Cardiac muscle cell (in vitro differentiated cells and primary cell): ENCODE data around the gene LENEP. TPM values are rescaled to one million over a fixed set of nuclear protein-coding genes. Genes with fewer than 3 reads are reported as not detected.

ENCODE experiments used
- DNase-seq, 2 donors: peaks; one replicate each; pipeline versions ENCODE4 v3.0.0 to v3.0.0-alpha.2; 2010 to 2017; ENCODE audit warnings: low read depth in 1 of 2, low spot score in 1 of 2
- H3K27ac ChIP-seq: fragments of 200-600 bp; sonication (generic); 2 replicates; pipeline ENCODE4 v1.5.1; 2016
- H3K27me3 ChIP-seq: fragments of 200-600 bp; sonication (generic); 2 replicates; pipeline ENCODE4 v1.6.0; 2016; ENCODE audit warnings: control low read depth
- H3K36me3 ChIP-seq: fragments of 200-600 bp; sonication (generic); 2 replicates; pipeline ENCODE4 v1.5.1; 2016; ENCODE audit warnings: control low read depth
- H3K4me1 ChIP-seq: fragments of 200-600 bp; sonication (generic); 2 replicates; pipeline ENCODE4 v1.8.1; 2017; ENCODE audit warnings: low read depth, mild to moderate bottlenecking, mixed run types
- H3K4me3 ChIP-seq: fragments of 200-600 bp; sonication (generic); 2 replicates; pipeline ENCODE4 v1.5.1; 2016; ENCODE audit warnings: mild to moderate bottlenecking
- H3K9me3 ChIP-seq: fragments of 200-600 bp; sonication (generic); 2 replicates; pipeline ENCODE4 v1.5.1; 2017; ENCODE audit warnings: low read depth, mild to moderate bottlenecking, control low read depth
- polyA plus RNA-seq: library from polyadenylated mRNA; unstranded; fragments of >200 nt; fragmentation: Nextera tagmentation; extraction: Ambion mirVana; gene quantifications from 2 replicates; pipeline ENCODE4 v1.2.1, GENCODE V29; 2016
- total RNA-seq: library from RNA; depleted of rRNA; stranded (reverse); fragments of >200 nt; gene quantifications from 2 replicates; pipeline ENCODE4 v1.2.3, GENCODE V29; 2016
- TF ChIP-seq, protein P1 (sequence below): IDR thresholded peaks from 2 replicates; pipeline ENCODE4 v1.5.1; 2012; ENCODE audit warnings: low read depth, mild to moderate bottlenecking, low read length

The LENEP gene
- total and polyA plus RNA-seq, 2 experiments from 2014 or later = 0.72 TPM; not detected in 1

DNA sequence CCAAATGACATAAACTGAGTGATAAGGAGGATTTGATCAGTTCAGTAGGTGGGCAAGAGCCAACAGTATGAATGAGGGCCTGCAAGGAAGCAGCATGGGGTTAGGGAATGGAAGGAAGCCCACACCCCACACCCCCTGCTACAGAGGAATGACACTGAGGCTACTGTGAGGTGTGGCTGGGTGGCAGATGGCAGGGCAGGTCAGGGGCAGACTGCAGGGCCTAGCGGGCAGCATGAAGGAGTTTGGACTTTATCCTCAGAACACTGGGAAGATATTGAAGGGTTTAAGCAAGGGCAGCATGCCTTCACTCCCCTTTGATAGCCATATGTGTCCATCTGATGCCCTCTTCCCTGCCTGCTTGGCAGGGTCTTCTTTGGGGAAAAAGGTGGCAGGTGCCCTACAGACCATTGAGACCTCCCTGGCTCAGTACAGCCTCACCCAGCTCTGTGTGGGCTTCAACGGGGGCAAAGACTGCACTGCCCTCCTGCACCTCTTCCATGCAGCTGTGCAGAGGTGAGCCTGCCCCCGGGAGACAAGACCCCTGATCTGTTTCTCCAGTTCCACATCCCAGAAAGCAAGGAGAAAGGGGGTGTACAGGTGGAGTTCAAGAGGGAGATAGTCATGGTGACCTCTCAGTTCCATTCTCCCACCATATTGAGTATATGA is 4.1 kb upstream of the LENEP start:
- no peaks in the 10 kb centered on the region for H3K27me3 ChIP-seq

DNA sequence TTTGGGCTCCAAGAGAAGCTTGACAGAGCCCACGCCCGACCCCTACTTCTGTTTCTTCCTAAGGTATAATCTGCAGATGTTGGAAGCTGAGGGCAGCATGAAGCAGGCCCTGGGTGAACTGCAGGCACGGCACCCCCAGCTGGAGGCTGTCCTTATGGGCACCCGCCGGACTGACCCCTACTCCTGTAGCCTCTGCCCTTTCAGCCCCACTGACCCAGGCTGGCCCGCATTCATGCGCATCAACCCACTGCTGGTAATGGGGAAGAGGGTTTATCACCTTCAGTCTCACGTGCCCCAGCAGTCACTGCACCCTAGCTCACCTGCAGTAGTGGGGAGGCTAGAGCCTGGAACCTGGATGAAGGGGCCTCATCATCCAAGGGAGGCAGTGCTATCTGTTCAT is 3.1 kb upstream of the LENEP start:
- peaks cover 4% of the 10 kb centered on the region for H3K36me3 ChIP-seq
- H3K4me1 ChIP-seq = no peaks in the 10 kb centered on the region
- TF ChIP-seq, protein P1, sequence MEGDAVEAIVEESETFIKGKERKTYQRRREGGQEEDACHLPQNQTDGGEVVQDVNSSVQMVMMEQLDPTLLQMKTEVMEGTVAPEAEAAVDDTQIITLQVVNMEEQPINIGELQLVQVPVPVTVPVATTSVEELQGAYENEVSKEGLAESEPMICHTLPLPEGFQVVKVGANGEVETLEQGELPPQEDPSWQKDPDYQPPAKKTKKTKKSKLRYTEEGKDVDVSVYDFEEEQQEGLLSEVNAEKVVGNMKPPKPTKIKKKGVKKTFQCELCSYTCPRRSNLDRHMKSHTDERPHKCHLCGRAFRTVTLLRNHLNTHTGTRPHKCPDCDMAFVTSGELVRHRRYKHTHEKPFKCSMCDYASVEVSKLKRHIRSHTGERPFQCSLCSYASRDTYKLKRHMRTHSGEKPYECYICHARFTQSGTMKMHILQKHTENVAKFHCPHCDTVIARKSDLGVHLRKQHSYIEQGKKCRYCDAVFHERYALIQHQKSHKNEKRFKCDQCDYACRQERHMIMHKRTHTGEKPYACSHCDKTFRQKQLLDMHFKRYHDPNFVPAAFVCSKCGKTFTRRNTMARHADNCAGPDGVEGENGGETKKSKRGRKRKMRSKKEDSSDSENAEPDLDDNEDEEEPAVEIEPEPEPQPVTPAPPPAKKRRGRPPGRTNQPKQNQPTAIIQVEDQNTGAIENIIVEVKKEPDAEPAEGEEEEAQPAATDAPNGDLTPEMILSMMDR = no peak
- no peaks in the 10 kb centered on the region for H3K27me3 ChIP-seq
- H3K4me3 ChIP-seq = no peak overlapping the region
- no peak overlapping the region for H3K27ac ChIP-seq
- DNase-seq = no peak
- H3K9me3 ChIP-seq = no peaks in the 10 kb centered on the region

More for the DNA sequence above, 4.1 kb upstream of the LENEP start:
- TF ChIP-seq, protein P1 = no peak
- peaks cover 4% of the 10 kb centered on the region for H3K36me3 ChIP-seq
- no peak overlapping the region for H3K4me3 ChIP-seq
- H3K4me1 ChIP-seq = no peaks in the 10 kb centered on the region
- no peak for DNase-seq
- no peaks in the 10 kb centered on the region for H3K9me3 ChIP-seq
- no peak overlapping the region for H3K27ac ChIP-seq

DNA sequence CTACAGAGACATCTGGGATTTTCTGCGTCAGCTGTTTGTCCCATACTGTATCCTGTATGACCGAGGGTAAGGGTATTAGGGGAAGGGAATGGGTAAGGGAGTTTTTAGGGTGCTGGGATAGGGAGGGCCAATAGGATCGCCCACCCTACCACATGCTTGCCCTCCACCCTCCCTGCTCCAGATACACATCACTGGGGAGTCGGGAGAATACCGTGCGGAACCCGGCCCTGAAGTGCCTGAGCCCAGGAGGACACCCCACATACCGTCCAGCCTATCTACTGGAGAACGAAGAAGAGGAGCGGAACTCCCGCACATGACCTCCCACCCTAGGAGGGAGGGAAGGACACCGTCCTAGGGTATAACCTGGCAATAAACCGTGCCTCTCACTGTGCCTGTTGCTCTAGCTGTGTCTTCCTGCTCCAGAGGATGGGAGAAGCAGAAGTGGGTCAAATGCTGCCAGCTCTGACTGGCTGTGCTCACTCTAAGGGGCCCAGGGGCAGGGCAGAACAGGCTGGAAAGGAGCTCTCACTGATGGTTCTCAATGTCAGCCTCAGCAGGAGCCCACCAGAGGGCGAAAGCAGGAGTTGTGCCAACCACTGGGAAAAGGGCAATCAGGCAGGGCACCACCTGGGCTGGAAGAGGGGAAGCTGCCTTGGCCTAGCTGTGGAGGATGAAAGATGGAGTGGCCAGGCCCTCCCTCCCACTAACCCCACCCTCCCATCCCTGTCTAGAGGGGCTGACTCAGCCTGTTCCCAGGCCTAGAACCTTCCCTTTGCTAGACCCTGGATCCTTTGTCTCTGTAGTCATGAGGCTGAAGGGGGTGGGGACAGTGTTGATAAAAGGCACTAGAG is 440 bp upstream of the LENEP start:
- peak overlapping the region; percentile 48 for H3K27ac ChIP-seq
- DNase-seq = peak in 1 of 2 donors; percentile 64
- H3K27me3 ChIP-seq = no peaks in the 10 kb centered on the region

DNA sequence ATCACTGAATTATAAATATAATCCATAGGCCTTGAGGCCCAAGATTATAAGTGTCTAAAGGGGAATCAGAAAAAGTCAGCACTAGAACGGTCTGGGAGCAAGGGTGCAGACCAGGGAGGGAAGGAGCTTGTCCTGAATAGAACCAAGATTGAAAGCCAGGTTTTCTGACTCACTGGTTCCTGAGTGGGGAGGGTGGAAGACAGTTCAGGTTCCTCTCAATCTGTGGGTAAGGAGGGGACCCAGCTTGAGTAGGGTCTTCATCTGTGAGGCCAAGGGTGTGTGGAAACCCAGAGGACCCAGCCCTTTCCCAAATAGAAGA is 842 bp downstream of the LENEP start:
- H3K9me3 ChIP-seq = no peaks in the 10 kb centered on the region
- no peak overlapping the region for H3K27ac ChIP-seq
- H3K4me3 ChIP-seq = no peak overlapping the region
- TF ChIP-seq, protein P1 = no peak
- no peaks in the 10 kb centered on the region for H3K27me3 ChIP-seq
- H3K36me3 ChIP-seq = peaks cover 4% of the 10 kb centered on the region
- peaks cover 6% of the 10 kb centered on the region for H3K4me1 ChIP-seq
- DNase-seq = no peak

More for the DNA sequence above, 440 bp upstream of the LENEP start:
- Histone ChIP-seq H3K4me1 (no peaks in the 10 kb centered on the region), H3K9me3 (no peaks in the 10 kb centered on the region), H3K36me3 (peaks cover 4% of the 10 kb centered on the region), H3K4me3 (no peak overlapping the region)
- TF ChIP-seq, protein P1 = peak; percentile 27

GRCh38 chr1:154994591-154994990 is 1.2 kb downstream of the LENEP start:
- Histone ChIP-seq H3K36me3 (peaks cover 4% of the 10 kb centered on the region), H3K27ac (no peak overlapping the region), H3K9me3 (no peaks in the 10 kb centered on the region), H3K4me1 (peaks cover 10% of the 10 kb centered on the region), H3K27me3 (no peaks in the 10 kb centered on the region), H3K4me3 (no peak overlapping the region)
- TF ChIP-seq, protein P1 = no peak
- no peak for DNase-seq
